HG03039 (cell line): ENCODE data around the gene CARD19.

Experiments used
- ATAC-seq: cut with Tn5 transposase; IDR thresholded peaks from one replicate; pipeline ENCODE4 v1.9.1; 2021; ENCODE audit warnings: mild to moderate bottlenecking, moderate library complexity; ENCODE audit not compliant: unreplicated experiment

CARD19 gene

DNA sequence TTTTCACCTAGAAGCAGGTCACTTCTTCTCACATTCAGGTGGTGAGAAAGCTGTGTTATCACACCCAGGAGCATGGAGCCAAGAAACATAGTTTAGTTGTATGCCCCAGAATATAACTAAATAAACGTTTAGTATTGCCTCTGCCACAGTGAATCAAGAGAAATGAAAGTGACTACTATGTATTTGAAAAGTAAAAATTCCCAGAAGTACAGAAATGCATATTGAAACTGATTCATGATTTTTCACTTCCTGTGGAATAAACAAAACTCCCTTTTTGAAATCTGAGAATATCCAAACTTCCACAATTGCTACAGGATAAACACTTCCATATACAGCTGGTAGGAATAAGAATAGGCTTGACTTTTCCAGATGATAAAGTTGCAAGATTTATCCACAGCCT lies 53.3 kb downstream of the CARD19 start:
- no peak for ATAC-seq

DNA sequence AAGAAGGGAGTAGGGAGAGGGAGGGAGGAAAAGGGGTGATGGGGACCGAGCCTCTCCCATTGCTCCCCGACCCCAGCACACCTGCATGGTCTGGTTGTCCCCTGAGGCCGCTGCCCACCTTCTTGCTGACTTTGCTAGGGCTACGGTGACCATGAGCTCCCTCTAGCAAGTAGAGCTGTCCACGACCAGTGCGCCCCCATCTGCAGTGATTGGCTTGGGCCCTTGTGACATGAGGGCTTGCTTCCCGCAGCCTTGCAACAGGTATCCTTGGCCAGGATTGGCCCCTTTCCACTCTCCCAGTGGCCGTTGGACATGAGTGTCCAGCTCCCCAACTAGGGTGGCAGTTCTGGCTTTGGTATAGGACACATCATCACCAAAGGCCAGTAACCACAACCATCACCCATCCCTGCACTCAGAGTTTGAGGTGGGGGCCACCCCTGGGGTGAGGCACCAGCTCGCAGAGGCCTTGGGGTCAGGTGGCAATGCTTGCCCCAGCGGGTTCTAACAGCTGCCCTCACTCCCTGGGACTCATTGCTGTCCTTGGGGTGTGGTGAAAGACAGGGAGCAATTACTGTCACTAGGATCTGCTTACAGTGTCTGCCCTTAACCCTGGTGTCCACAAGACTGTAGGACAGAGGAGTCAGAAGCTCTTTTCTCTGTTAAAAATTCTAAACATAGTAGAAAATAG lies 55.2 kb downstream of the CARD19 start:
- ATAC-seq = no peak

DNA sequence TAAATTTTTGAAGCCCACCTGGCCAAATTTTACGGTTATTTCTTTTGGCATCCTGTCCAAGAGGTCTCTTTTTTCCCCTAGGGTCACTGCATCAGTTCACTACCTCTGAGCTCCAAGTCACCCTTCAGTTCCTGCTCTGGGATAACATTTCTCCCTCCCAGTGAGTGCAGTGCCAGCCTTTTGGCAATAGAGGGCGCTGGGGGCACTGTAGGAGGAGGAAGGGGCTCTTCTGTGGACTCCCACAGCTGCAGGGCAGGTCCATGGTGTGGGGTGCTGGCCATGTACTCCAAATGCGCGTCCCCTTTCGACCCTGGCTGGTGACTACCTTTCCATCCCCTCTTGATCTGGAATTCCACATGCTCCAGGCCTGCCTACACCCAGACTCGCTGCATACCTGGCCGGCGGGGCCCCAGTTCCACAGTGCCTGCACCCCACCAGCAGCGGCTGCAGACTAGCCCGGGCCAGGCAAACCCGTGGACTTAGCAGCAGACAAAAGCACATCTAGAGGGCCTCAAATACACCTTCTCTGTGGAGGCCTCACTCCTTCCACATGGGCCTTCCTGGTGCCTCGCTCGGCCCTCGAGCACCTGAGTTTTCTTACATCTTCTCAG lies 58.4 kb downstream of the CARD19 start:
- no peak for ATAC-seq

DNA sequence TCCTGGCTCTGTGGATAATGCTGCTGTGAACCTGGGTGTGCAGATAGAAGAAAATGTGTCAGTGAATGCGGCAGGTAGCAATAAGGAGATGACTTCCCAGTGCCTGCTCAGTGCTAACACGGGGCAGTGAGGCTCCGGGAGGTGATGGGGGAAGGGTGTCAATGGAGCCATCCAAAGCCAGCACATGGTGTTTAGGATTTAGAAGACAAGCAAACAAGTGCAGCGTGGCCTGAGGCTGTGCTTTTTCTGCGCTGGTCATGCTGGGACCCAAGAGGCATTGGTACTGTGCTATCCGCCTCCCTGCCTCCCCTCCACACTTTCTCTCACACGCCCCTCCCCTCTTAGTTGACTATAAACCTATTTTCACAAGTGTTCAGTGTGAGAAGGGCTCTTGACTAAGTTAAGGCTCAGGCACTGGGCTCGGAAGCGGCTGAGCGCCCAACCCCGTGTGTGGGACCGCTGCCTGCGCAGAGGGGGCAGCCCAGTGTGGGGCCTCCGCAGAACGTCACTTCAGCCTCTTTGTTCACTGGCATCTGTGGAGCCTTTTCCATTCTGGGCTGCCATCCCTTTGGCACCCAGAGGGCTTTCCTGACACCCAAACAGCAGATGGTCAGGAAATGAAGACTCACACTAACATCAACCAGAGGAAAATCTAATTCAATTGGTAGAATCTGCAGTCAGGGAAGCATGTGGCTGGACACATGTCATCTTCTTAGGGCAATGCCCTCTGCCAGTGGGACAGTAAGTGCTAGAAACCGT lies 59.9 kb downstream of the CARD19 start:
- ATAC-seq = no peak

DNA sequence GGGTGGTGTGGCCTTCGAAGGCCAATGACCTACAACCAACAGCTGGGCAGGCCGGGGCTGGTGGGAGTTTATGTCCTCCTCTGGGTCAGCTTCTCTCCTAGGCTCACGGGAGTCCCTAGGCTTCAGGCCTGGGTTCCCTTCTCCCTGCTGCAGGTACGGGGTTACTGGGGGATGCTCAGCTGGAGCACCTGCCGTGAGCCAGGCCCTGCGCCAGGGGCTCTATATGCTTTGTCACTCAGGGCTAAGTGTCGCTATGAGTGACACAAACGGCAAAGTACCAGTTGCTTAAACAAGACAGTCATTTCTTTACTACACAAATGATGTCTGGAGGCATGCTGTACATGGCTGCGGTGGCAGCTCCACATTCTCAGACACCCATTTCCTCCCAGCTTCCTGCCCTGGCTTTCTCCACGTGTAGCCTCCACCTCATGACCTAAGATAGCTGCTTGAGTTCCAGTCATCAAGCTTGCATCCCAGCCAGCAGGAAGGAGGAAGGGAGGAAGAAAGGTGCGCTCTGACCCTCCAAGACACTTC lies 60.5 kb downstream of the CARD19 start:
- no peak for ATAC-seq

DNA sequence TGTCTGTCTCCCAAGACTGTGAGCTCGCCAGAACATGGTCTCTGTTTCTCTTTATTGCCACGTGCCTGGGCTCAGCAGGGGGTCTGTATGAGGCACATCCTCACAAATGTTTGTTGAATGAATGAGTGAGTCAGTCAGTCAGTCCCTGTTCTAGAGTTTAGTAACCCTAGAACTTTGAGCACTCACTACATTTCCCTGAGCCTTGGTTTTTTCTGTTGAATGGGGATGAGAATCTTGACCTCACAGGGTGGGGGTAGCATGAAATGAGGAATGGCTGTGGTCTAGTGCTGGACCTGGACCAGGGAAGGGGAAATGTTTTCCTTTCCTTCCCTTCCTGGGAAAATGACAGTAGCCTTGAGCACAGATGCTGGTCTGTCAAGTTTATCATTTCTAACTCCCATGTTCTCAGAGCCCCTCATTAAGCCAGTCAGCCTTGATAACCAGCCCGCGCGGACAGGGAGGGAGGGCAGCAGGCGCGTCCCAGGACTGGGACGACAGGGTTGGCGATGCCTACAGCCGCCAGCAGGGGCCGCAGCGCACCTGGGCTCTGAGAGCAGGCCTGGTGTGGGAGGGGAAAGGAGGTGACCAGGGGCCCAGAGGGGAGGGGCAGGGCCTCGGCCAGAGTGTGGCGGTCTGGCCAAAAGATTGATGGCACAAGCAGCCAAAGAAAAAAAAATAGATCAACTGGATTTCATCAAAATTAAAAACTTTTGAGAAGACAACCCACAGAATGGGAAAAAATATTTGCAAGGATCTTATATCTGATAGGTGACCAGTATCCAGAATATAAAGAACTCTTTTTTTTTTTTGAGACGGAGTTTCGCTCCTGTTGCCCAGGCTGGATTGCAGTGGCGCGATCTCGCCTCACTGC lies 63.8 kb downstream of the CARD19 start:
- ATAC-seq = peak; percentile 80

DNA sequence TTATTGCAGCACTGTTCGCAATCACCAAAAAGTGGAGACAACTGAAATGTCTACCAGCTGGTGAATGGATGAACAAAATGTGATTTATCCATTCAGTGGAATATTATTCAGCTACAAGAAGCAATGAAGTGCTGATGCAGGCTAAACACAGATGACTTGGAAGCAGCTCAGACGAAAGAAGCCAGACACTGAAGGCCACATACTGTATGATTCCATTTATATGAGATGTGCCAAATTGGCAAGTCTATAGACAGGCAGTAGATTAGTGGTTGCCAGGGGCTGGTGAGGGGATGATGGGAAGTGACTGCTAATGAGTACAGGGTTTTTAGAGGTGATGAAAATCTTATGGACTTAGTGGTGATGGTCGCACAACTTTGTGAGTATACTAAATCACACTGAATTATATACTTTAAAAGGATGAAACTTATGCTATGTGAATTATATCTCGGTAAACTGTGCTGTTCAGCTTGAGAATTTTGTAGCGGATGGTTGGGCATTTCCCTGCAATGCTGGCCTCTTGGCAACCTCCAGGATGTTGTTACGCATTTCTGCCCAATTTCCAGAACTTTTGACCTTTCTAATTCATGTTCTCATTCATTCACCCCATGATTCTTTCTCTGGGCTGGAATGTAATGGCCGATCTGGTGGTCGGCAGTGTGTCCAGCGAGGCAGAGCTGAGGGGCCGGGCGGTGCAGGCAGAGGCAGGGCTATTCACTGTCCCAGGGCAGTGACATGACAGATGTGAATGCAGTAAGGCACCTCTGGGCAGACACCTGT lies 66.0 kb downstream of the CARD19 start:
- ATAC-seq = no peak
